HCT116 (cell line): ENCODE results near the gene IDS. TPM values are rescaled to one million over a fixed set of nuclear protein-coding genes. Genes with fewer than 3 reads are reported as not detected.
"Not testable (repeated sequence)": the region's sequence is repeated elsewhere in the genome, so short reads cannot be mapped to it uniquely, and the experiment has no call there.

ENCODE experiments used
- ATAC-seq: fragments of 200-7000 bp; cut with Tn5 transposase; 2 replicates; pipeline ENCODE4 v1.9.1; 2020; ENCODE audit warnings: mild to moderate bottlenecking, moderate library complexity
- BruUV-seq: library from RNA; stranded (reverse); fragments of 400-500 nt; replicated peaks from 2 replicates; lab custom pipeline; 2021; lab: Mats Ljungman, UMichigan
- CTCF ChIA-PET: fragments of 300-600 bp; sonication (Branson Sonifier 250); formaldehyde crosslinking; loops from one replicate; lab custom pipeline; 2021; ENCODE audit warnings: antibody characterized with exemption; lab: Charles Lee
- POLR2A ChIA-PET: fragments of 300-600, 350-600 bp; sonication (Branson Sonifier 250); formaldehyde crosslinking; loops from one replicate; lab custom pipeline; 2021; ENCODE audit warnings: antibody characterized with exemption; lab: Charles Lee
- RAD21 ChIA-PET, 2 experiments: fragments of 300-600 bp; sonication (Branson Sonifier 250); formaldehyde crosslinking; loops; one replicate each; lab custom pipeline; 2023; ENCODE audit warnings: low total read pairs in 2 of 2; ENCODE audit not compliant: uncharacterized antibody in 2 of 2, unreplicated experiment in 2 of 2, low non-redundant PET in 1 of 2; lab: Charles Lee
- DNase-seq: peaks from one replicate; pipeline ENCODE4 v3.0.0-alpha.2; 2010; ENCODE audit warnings: low read depth, low spot score
- H2AFZ ChIP-seq: fragments of 200-600 bp; shearing (Covaris generic), sonication (generic); 2 replicates; pipeline ENCODE4 v1.6.1; 2017; ENCODE audit warnings: low read depth, mixed run types, mixed read lengths, antibody characterized with exemption, low read length; ENCODE audit not compliant: poor library complexity, severe bottlenecking
- H3K27ac ChIP-seq: 2 replicates; pipeline ENCODE4 v1.5.1; 2012; ENCODE audit warnings: low read depth, low read length
- H3K27me3 ChIP-seq: fragments of 200-600 bp; sonication (generic); 2 replicates; pipeline ENCODE4 v1.6.1; 2016; ENCODE audit warnings: mixed run types, low read length, mixed read lengths; ENCODE audit not compliant: insufficient read depth
- H3K36me3 ChIP-seq, 2 experiments: fragments of 200-500 bp in 1 of 2; fragments of 200-600 bp in 1 of 2; sonication (Bioruptor generic) in 1 of 2; sonication (generic) in 1 of 2; 2 replicates each; pipeline versions ENCODE4 v1.5.1 to v1.6.1; 2014 to 2016; ENCODE audit warnings: low read length in 2 of 2, inconsistent platforms in 1 of 2, mixed read lengths in 1 of 2, mixed run types in 1 of 2; ENCODE audit not compliant: insufficient read depth in 2 of 2, control insufficient read depth in 1 of 2
- H3K4me1 ChIP-seq, 2 experiments: fragments of 200-600 bp in 1 of 2; sonication (generic) in 1 of 2; 2 replicates each; pipeline versions ENCODE4 v1.5.1 to v1.6.1; 2012 to 2017; ENCODE audit warnings: low read length in 2 of 2, inconsistent platforms in 1 of 2, mild to moderate bottlenecking in 1 of 2, mixed read lengths in 1 of 2, mixed run types in 1 of 2, moderate library complexity in 1 of 2; ENCODE audit not compliant: insufficient read depth in 2 of 2, control insufficient read depth in 1 of 2
- H3K4me2 ChIP-seq: fragments of 200-600 bp; sonication (generic); 2 replicates; pipeline ENCODE4 v1.6.1; 2017; ENCODE audit warnings: mixed run types, low read length, mixed read lengths
- H3K4me3 ChIP-seq, 2 experiments: fragments of 200-600 bp in 1 of 2; sonication (generic) in 1 of 2; replicated peaks in 1 of 2; 2 replicates each; pipeline ENCODE4 v1.5.1; 2011 to 2016; ENCODE audit warnings: low read length in 2 of 2, control low read depth in 1 of 2, low read depth in 1 of 2, mild to moderate bottlenecking in 1 of 2, mixed read lengths in 1 of 2, mixed run types in 1 of 2
- H3K79me2 ChIP-seq: fragments of 200-600 bp; sonication (generic); 2 replicates; pipeline ENCODE4 v1.6.1; 2017; ENCODE audit warnings: mild to moderate bottlenecking, mixed run types, low read length, moderate library complexity, mixed read lengths; ENCODE audit not compliant: insufficient read depth
- H3K9ac ChIP-seq: fragments of 200-600 bp; sonication (generic); 2 replicates; pipeline ENCODE4 v1.6.1; 2016; ENCODE audit warnings: low read length, mixed read lengths
- H3K9me2 ChIP-seq: fragments of 200-600 bp; sonication (generic), shearing (Covaris generic); 2 replicates; pipeline ENCODE4 v1.6.1; 2017; ENCODE audit warnings: mixed run types, mild to moderate bottlenecking, moderate library complexity; ENCODE audit not compliant: insufficient read depth
- H3K9me3 ChIP-seq, 2 experiments: fragments of 200-500 bp in 1 of 2; fragments of 200-600 bp in 1 of 2; sonication (Bioruptor generic) in 1 of 2; sonication (generic) in 1 of 2; 2 replicates each; pipeline ENCODE4 v1.6.1; 2014 to 2017; ENCODE audit warnings: low read length in 2 of 2, mixed read lengths in 2 of 2, inconsistent platforms in 1 of 2, low read depth in 1 of 2, mild to moderate bottlenecking in 1 of 2, mixed run types in 1 of 2, moderate library complexity in 1 of 2; ENCODE audit not compliant: control insufficient read depth in 1 of 2, insufficient read depth in 1 of 2
- H4K20me1 ChIP-seq: fragments of 200-600 bp; sonication (generic), shearing (Covaris generic); 2 replicates; pipeline ENCODE4 v1.6.1; 2017; ENCODE audit warnings: mixed run types, mild to moderate bottlenecking, moderate library complexity; ENCODE audit not compliant: insufficient read depth
- intact Hi-C: fragments of 100-400 bp; cut with micrococcal nuclease; formaldehyde crosslinking; loops from 2 replicates; pipeline ENCODE4 v1.10.0; 2022
- total RNA-seq: library from RNA; stranded (reverse); gene quantifications from one replicate; pipeline ENCODE4 v1.2.1, GENCODE V29; 2021; ENCODE audit not compliant: unreplicated experiment

IDS gene
- total RNA-seq, 1 experiment from 2014 or later, result 42.0 TPM

GRCh38 chrX:149550454-149550853 is 45.3 kb upstream of the IDS start:
- RAD21 ChIA-PET, result not testable (repeated sequence)

GRCh38 chrX:149549701-149550100 is 44.6 kb upstream of the IDS start, which contains the start of gene HSFX3:
Gene HSFX3 (minus strand): TSS chrX:149549924. CDS start chrX:149549852, 72 bp downstream.
- H4K20me1 ChIP-seq, BruUV-seq, H3K4me1 ChIP-seq, CTCF ChIA-PET, H2AFZ ChIP-seq, POLR2A ChIA-PET, H3K9me3 ChIP-seq, H3K4me3 ChIP-seq, H3K36me3 ChIP-seq, H3K4me2 ChIP-seq, ATAC-seq, H3K79me2 ChIP-seq, H3K9ac ChIP-seq, H3K27ac ChIP-seq, H3K9me2 ChIP-seq, RAD21 ChIA-PET, DNase-seq, H3K27me3 ChIP-seq, intact Hi-C loops: not testable (repeated sequence)

More at GRCh38 chrX:149550454-149550853, 45.3 kb upstream of the IDS start:
- CTCF ChIA-PET, H3K4me1 ChIP-seq, H2AFZ ChIP-seq, ATAC-seq, H4K20me1 ChIP-seq, H3K27me3 ChIP-seq, POLR2A ChIA-PET, H3K4me2 ChIP-seq, H3K36me3 ChIP-seq, H3K79me2 ChIP-seq, BruUV-seq, intact Hi-C loops, H3K27ac ChIP-seq, H3K4me3 ChIP-seq, H3K9ac ChIP-seq, H3K9me2 ChIP-seq, H3K9me3 ChIP-seq, DNase-seq: not testable (repeated sequence)

GRCh38 chrX:149547782-149548181 is 42.7 kb upstream of the IDS start:
- H3K79me2 ChIP-seq, H3K4me3 ChIP-seq, H3K9me2 ChIP-seq, H3K9me3 ChIP-seq, H2AFZ ChIP-seq, H3K4me1 ChIP-seq, RAD21 ChIA-PET, ATAC-seq, H3K9ac ChIP-seq, H3K36me3 ChIP-seq, BruUV-seq, H4K20me1 ChIP-seq, intact Hi-C loops, POLR2A ChIA-PET, CTCF ChIA-PET, H3K27ac ChIP-seq, DNase-seq, H3K27me3 ChIP-seq, H3K4me2 ChIP-seq: not testable (repeated sequence)

GRCh38 chrX:149546962-149547361 is 41.9 kb upstream of the IDS start:
- ATAC-seq, H3K9me2 ChIP-seq, DNase-seq, H4K20me1 ChIP-seq, H3K36me3 ChIP-seq, POLR2A ChIA-PET, H3K79me2 ChIP-seq, H3K27ac ChIP-seq, H3K4me3 ChIP-seq, H3K4me2 ChIP-seq, BruUV-seq, intact Hi-C loops, H3K9ac ChIP-seq, CTCF ChIA-PET, H3K4me1 ChIP-seq, H3K27me3 ChIP-seq, H3K9me3 ChIP-seq, RAD21 ChIA-PET, H2AFZ ChIP-seq: not testable (repeated sequence)
